Caco-2 (cell line): Measurements from ENCODE around the gene PAX1. TPM values are rescaled to one million over a fixed set of nuclear protein-coding genes. Genes with fewer than 3 reads are reported as not detected.

Source experiments
- BruUV-seq: library from RNA; stranded (reverse); fragments of 400-500 nt; replicated peaks from 2 replicates; lab custom pipeline; 2021; lab: Mats Ljungman, UMichigan
- CTCF ChIA-PET: fragments of 300-600 bp; sonication (Branson Sonifier 250); formaldehyde crosslinking; loops from one replicate; lab custom pipeline; 2022; ENCODE audit warnings: antibody characterized with exemption; lab: Charles Lee
- POLR2A ChIA-PET: fragments of 300-600 bp; sonication (Branson Sonifier 250); formaldehyde crosslinking; loops from one replicate; lab custom pipeline; 2022; ENCODE audit warnings: antibody characterized with exemption; lab: Charles Lee
- DNase-seq, 2 experiments: peaks; one replicate each; pipeline versions ENCODE4 v3.0.0 to v3.0.0-alpha.2; 2020 to 2022
- H3K27me3 ChIP-seq: replicated peaks from 2 replicates; pipeline ENCODE4 v1.6.0; 2011; ENCODE audit warnings: low read length; ENCODE audit not compliant: control insufficient read depth, insufficient read depth
- H3K36me3 ChIP-seq: 2 replicates; pipeline ENCODE4 v1.5.1; 2011; ENCODE audit warnings: low read length; ENCODE audit not compliant: control insufficient read depth, insufficient read depth
- H3K4me1 ChIP-seq: fragments of 250-450 bp; sonication (Bioruptor Pico); 2 replicates; pipeline ENCODE4 v1.5.1; 2020; ENCODE audit warnings: mild to moderate bottlenecking
- H3K4me3 ChIP-seq: 2 replicates; pipeline ENCODE4 v1.5.1; 2011; ENCODE audit warnings: low read depth, mild to moderate bottlenecking, control low read depth, low read length
- H3K9me3 ChIP-seq: fragments of 250-450 bp; sonication (Bioruptor Pico); 2 replicates; pipeline ENCODE4 v1.5.1; 2020; ENCODE audit warnings: mild to moderate bottlenecking, moderate library complexity
- H3K27ac Mint-ChIP-seq: one replicate; pipeline ENCODE4 v1.8.0; 2022; ENCODE audit warnings: mixed read lengths; ENCODE audit not compliant: unreplicated experiment
- H3K27me3 Mint-ChIP-seq: one replicate; pipeline ENCODE4 v1.8.0; 2022; ENCODE audit warnings: mixed read lengths; ENCODE audit not compliant: insufficient read depth, unreplicated experiment
- H3K36me3 Mint-ChIP-seq: one replicate; pipeline ENCODE4 v1.8.0; 2022; ENCODE audit warnings: mild to moderate bottlenecking, mixed read lengths; ENCODE audit not compliant: insufficient read depth, unreplicated experiment
- H3K4me1 Mint-ChIP-seq: one replicate; pipeline ENCODE4 v1.8.0; 2022; ENCODE audit warnings: low read depth, mixed read lengths; ENCODE audit not compliant: unreplicated experiment
- H3K4me3 Mint-ChIP-seq: one replicate; pipeline ENCODE4 v1.8.0; 2022; ENCODE audit warnings: mild to moderate bottlenecking, moderate library complexity, mixed read lengths; ENCODE audit not compliant: unreplicated experiment
- H3K9me3 Mint-ChIP-seq: one replicate; pipeline ENCODE4 v1.8.0; 2022; ENCODE audit warnings: mixed read lengths; ENCODE audit not compliant: unreplicated experiment
- CTCF ChIP-seq, 2 experiments: fragments of 200-600 bp in 1 of 2; IDR thresholded peaks; 1 replicate in 1 of 2; 2 replicates in 1 of 2; pipeline versions ENCODE4 v1.5.1 to v1.8.0; 2011 to 2022; ENCODE audit warnings: antibody characterized with exemption in 1 of 2, control low read depth in 1 of 2, inconsistent platforms in 1 of 2, low read depth in 1 of 2, low read length in 1 of 2, mild to moderate bottlenecking in 1 of 2, moderate library complexity in 1 of 2; ENCODE audit not compliant: insufficient read depth in 1 of 2, severe bottlenecking in 1 of 2, unreplicated experiment in 1 of 2
- intact Hi-C: fragments of 100-400 bp; cut with micrococcal nuclease; formaldehyde crosslinking; loops from one replicate; pipeline ENCODE4 v1.10.0; 2022; ENCODE audit not compliant: unreplicated experiment
- total RNA-seq: library from RNA; stranded (reverse); gene quantifications from 2 replicates; pipeline ENCODE4 v1.2.3, GENCODE V29; 2022

PAX1 gene
- total RNA-seq, 1 experiment from 2014 or later, result not detected

GRCh38 chr20:21704408-21705385 lies 767 bp upstream of the PAX1 start:
- no peak overlapping the region for H3K27ac Mint-ChIP-seq
- intact Hi-C loops, result loop anchor here (5.0 kb wide), 1 partner anchor 403 kb away; no protein-coding TSS in a partner anchor
- no peak for DNase-seq

DNA sequence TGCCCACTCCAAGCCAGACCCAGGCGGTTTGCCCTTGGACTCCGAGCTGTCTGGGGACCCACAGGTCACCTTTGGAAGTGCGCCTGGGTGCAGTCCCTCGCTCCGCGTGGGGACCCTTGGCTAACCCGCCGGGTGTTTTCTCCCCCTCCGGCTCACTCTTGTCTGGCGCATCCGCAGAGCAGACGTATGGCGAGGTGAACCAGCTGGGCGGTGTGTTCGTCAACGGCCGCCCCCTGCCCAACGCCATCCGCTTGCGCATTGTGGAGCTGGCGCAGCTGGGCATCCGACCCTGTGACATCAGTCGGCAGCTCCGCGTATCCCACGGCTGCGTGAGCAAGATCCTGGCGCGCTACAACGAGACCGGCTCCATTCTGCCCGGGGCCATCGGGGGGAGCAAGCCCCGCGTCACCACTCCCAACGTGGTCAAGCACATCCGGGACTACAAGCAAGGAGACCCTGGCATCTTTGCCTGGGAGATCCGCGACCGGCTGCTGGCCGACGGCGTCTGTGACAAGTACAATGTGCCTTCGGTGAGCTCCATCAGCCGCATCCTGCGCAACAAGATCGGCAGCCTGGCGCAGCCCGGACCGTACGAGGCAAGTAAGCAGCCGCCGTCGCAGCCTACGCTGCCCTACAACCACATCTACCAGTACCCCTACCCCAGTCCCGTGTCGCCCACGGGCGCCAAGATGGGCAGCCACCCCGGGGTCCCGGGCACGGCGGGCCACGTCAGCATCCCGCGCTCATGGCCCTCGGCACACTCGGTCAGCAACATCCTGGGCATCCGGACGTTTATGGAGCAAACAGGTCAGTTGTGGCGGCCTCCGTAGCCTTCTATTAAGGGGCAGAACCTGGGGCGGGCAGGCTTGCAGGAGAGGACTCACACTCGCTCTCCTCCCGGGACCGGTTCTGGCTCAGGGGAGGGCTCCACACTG lies 1.1 kb downstream of the PAX1 start:
- no peaks in the 10 kb centered on the region for H3K36me3 ChIP-seq
- Mint-ChIP-seq H3K4me1 (no peaks in the 10 kb centered on the region), H3K27me3 (peaks cover 6% of the 10 kb centered on the region), H3K27ac (no peak overlapping the region), H3K4me3 (no peak overlapping the region), H3K36me3 (no peaks in the 10 kb centered on the region), H3K9me3 (no peaks in the 10 kb centered on the region)
- no peak overlapping the region for H3K4me3 ChIP-seq
- ChIA-PET CTCF (no interaction called here), POLR2A (no interaction called here)
- no peak for DNase-seq
- H3K27me3 ChIP-seq, result no peaks in the 10 kb centered on the region
- H3K9me3 ChIP-seq, result no peaks in the 10 kb centered on the region
- no TSS peak for BruUV-seq
- intact Hi-C loops, result no loop called here
- no peaks in the 10 kb centered on the region for H3K4me1 ChIP-seq
- no peak for TF ChIP-seq CTCF (IDR thresholded peaks at IDR 0.05; ENCODE audit: insufficient read depth in 1 of 2, low read depth in 1 of 2, low read length in 1 of 2, severe bottlenecking in 1 of 2, unreplicated experiment in 1 of 2)

More at GRCh38 chr20:21704408-21705385, 767 bp upstream of the PAX1 start:
- Histone ChIP-seq H3K4me1 (no peaks in the 10 kb centered on the region), H3K9me3 (no peaks in the 10 kb centered on the region), H3K27me3 (no peaks in the 10 kb centered on the region), H3K36me3 (no peaks in the 10 kb centered on the region), H3K4me3 (no peak overlapping the region)
- Mint-ChIP-seq H3K4me1 (no peaks in the 10 kb centered on the region), H3K27me3 (peaks cover 12% of the 10 kb centered on the region), H3K36me3 (no peaks in the 10 kb centered on the region), H3K4me3 (no peak overlapping the region), H3K9me3 (no peaks in the 10 kb centered on the region)
- no peak for TF ChIP-seq CTCF (IDR thresholded peaks at IDR 0.05; ENCODE audit: insufficient read depth in 1 of 2, low read depth in 1 of 2, low read length in 1 of 2, severe bottlenecking in 1 of 2, unreplicated experiment in 1 of 2)
- ChIA-PET POLR2A (no interaction called here), CTCF (no interaction called here)
- no TSS peak for BruUV-seq

DNA sequence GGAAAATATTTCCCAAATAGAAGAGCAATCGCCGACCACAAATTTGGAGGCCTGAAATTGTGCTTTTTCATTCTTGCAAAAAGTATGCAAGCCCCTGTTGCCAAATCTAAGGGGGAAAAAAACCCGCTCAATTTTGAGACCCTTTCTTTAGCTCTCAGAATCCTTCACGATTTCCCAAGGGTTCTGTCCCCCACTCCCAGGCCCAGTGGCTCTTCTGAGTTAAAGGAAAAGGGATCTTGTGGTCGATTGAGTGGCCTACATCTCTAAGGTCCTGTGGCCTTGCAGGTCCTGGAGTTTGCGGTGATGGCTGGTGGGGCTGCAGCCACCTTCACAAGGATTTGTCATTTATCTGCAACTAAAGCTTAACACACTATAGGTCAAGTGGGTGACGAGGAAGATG lies 1.8 kb downstream of the PAX1 start:
- no peak for DNase-seq
- Histone ChIP-seq H3K9me3 (no peaks in the 10 kb centered on the region), H3K27me3 (no peaks in the 10 kb centered on the region), H3K4me1 (no peaks in the 10 kb centered on the region), H3K36me3 (no peaks in the 10 kb centered on the region), H3K4me3 (no peak overlapping the region)
- H3K27me3 Mint-ChIP-seq, result peaks cover 3% of the 10 kb centered on the region
- no peak overlapping the region for H3K4me3 Mint-ChIP-seq
- TF ChIP-seq CTCF (IDR thresholded peaks at IDR 0.05; ENCODE audit: insufficient read depth in 1 of 2, low read depth in 1 of 2, low read length in 1 of 2, severe bottlenecking in 1 of 2, unreplicated experiment in 1 of 2), result no peak
- no peaks in the 10 kb centered on the region for H3K9me3 Mint-ChIP-seq
- no peaks in the 10 kb centered on the region for H3K4me1 Mint-ChIP-seq
- BruUV-seq, result no TSS peak
- POLR2A ChIA-PET, result no interaction called here
- intact Hi-C loops, result no loop called here
- no peaks in the 10 kb centered on the region for H3K36me3 Mint-ChIP-seq
- no peak overlapping the region for H3K27ac Mint-ChIP-seq
- CTCF ChIA-PET, result no interaction called here
